HG02938 (cell line): ENCODE data around the gene ERMAP.
"Not testable (repeated sequence)": the region's sequence is repeated elsewhere in the genome, so short reads cannot be mapped to it uniquely, and the experiment has no call there.

ENCODE experiments used
- ATAC-seq: cut with Tn5 transposase; IDR thresholded peaks from one replicate; pipeline ENCODE4 v1.9.1; 2021; ENCODE audit warnings: mild to moderate bottlenecking, moderate library complexity; ENCODE audit not compliant: unreplicated experiment

ERMAP gene

DNA sequence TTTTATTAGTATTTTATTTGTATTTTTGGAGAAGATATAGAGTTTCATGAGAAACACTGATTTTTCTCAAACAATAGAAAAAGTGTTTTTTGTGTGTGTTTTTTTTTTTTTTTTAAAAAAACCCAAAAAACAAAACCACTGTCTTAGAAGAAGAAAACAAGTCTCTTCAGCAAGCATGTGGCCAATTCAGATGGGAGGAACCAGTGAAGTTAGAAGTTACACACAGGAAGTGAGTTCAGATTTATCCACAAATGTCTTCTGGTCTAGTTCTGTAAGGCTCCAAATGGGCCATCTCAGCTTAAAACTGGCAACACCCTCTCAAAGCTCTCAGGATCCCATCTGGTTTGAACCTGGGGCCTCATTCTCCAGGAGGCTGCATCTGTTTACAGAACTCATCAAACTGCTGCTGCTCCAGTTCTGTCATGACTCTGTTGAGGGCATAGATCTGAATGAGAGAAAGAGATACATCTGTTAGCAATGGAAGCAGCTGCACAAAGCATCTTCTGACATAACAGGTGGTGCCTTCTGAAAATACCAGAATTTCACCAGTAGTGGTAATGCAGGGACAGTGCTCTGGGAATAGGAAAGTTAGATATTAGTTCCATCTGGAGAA is 9.8 kb upstream of the ERMAP start:
- ATAC-seq = no peak

DNA sequence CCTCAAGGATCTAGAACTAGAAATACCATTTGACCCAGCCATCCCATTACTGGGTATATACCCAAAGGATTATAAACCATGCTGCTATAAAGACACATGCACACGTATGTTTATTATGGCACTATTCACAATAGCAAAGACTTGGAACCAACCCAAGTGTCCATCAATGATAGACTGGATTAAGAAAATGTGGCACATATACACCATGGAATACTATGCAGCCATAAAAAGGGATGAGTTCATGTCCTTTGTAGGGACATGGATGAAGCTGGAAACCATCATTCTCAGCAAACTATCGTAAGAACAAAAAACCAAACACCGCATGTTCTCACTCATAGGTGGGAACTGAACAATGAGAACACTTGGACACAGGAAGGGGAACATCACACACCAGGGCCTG is 2.1 kb upstream of the ERMAP start:
- ATAC-seq = not testable (repeated sequence)

DNA sequence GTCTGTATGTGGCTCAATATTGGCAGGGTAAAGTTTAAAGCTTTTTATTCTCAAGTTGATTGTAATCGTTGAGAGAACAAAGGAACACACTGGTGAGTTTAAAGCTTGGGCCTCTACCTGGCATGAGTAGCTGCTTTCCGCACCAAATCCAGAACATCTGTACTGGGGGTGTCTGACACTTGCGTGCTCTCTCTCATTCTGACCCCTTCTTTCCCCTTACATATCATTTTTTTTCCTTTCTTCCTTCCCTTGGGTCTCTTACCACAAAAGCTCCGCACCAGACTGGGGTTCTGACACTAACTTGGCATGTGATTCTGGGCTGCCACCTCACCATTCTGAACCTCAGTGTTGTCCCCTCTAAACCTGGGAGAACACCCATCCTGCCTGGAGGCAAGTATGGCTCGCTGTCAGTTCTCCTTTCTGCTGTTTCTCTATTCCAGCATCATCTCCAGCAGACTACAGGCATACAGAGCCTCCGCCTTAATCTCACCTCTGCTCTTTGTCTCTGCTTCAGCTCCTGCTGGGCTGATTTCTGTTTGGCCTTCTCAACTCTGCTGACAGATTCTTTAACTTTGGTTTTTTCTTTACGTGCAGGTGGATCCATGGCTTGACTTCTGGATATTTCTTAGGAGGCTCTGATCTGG is 859 bp upstream of the ERMAP start:
- ATAC-seq = no peak

DNA sequence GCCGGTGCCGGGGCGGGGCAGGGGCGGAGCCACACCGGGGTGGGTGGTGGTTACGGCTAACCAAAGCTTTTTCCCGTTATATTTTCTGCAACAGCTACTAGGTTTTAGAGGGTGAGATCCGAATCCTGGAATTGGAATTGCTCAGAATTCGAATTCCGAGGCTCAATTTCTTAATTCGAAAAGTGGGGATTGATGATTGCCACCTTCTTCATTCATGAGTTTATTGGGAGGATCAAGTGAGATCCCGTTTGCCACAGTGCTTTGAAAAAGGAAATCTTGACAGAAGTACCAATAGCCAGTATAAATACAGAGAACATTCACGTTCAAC is 482 bp downstream of the ERMAP start:
- ATAC-seq = no peak

DNA sequence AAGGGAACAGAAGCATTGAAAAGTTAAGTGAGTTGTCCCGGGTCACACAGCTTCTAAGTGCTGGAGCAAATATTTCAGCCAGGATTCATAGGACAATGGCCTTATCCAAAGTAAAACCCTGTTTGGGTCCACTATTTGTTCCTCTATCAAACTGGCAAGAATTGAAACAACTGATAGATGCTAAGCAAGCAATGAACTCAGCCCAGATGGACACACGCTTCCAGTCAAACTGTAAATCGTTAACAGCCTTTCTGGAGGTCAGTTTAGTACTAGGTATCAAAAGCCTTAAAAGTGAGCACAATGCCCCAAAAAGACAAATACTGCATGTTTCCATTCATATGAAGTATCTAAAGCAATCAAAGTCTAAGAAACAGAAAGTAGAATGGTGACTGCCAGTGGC is 1.1 kb downstream of the ERMAP start:
- no peak for ATAC-seq

DNA sequence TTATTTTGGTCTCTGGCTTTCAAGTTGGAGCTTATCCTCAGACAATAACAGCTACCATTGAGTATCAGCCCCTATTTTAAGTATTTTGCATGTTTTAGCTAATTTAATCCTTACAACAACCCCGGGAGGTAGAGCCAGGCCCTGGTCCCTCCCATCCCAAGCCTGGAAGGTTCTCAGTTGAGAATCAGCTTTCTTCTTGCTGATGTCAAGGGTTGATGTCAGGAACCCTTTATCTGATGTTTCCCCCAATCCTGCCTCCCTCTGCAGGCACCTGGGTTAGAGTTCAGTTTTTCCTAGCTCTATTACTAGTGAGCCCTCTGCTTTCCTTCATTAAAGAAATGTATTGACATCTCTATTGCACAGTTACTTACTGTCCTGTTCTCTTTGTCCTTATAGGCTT is 3.9 kb downstream of the ERMAP start:
- no peak for ATAC-seq

DNA sequence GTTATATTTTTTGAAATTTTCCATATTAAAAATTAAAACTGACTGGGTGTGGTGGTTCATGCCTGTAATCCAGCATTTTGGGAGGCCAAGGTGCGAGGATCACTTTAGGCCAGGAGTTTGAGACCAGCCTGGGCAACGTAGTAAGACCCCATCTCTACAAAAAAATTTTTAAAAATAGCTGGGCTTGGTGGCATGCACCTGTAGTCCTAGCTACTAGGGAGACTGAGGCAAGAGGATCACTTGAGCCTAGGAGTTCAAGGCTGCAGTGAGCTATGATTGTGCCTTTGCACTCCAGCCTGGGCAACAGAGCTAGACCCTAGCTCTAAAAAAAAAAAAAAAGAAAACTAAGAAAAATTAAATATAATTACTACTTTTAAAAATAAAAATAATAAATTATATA is 4.8 kb downstream of the ERMAP start:
- no peak for ATAC-seq

DNA sequence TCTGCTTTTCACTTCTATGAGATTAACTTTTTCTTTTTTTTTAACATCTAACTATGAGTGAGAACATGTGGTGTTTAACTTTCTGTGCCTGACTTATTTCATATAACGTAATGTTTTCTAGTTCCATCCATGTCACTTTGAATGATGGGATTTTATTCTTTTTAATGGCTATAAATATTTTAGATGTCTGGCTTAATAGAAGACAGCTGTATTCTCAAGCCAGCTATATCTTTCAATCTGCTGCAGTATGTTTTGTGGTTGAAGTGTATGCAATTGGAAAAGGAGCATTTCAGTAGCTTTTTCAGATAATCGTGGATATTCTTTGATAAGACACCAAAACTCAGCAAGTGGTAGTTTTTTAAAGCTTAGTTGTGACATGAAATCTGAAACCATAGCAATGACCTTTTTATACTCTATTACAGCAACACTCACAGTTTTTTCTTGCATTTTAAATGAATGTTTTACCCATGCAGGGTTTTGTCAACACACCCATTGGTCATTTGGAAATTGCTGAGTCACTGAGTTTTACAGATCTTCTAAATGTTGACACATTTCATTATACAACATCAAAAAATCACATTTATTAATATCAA is 6.0 kb downstream of the ERMAP start:
- ATAC-seq = no peak

DNA sequence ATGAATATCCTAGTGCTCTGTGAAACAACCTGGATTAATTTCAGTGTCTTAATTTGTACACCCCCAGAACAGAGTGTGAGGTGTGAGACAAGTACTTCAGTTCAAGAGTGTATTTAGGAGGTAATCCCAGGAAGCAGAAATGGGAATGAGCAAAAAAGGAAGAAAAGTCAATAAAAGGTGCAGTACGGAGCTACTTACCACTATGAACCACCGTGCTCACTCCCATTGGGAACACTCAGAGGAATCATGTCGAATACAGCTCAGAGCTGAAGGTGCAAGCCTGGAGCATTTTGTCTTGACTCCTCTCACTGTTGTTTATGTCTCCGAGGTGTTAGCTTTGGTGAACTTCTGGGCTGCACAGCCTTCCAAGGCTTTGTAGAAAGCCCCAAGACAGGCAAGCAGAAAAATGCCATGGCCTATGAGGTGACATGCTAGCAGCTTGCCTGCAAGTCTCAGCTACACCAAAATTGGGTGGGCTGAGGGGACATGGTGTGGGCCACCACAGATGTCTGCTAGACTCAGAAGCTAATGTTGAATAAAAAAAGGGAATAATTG is 7.6 kb downstream of the ERMAP start:
- ATAC-seq = no peak

DNA sequence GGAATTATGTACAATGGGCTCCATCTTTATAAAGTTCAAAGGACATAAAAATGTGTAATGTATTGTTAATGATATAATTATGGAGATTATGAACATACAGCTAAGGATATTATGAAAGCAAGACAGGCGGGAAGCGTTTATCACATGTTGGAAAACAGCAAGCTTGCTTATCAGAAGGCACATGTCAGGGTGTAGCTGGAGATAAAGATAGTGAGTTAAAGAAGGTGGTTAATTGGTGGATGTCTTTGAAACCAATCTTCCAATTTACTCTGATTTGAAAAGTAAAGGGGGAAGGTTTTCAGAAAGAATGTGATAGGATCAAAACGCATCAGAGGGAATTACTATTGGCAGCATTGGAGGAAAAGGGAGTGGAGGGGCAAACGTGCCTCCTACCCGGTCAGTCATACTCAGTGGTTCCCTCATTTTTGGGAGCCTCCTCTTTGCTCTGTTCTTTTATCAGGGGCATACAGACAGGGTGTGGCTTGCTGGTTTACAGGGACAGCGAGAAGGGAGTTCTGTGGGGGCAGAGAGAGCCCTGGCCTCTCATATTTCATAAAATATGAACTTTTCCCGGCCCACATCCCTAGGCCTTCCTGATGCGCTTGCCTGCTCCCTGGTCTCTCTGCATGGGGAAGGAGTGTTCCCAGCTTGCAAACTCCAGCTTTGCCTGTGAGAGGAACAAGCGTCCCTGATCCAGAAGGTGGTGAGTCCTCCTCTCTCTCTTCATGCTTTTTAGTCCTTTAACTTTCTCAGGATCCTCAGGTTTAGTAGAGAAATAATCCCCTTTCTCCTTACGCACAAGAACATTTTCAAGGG is 8.3 kb downstream of the ERMAP start:
- ATAC-seq = no peak

DNA sequence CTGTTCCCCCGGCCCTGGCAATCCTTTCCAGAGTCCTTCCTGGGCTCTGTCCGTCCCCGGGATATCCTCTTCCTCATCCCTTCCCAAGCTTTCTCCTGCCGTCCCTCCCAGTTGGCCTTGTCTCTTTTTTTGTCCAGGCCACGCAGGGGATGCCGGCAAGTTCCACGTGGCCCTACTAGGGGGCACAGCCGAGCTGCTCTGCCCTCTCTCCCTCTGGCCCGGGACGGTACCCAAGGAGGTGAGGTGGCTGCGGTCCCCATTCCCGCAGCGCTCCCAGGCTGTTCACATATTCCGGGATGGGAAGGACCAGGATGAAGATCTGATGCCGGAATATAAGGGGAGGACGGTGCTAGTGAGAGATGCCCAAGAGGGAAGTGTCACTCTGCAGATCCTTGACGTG is 13.7 kb downstream of the ERMAP start:
- ATAC-seq = no peak

DNA sequence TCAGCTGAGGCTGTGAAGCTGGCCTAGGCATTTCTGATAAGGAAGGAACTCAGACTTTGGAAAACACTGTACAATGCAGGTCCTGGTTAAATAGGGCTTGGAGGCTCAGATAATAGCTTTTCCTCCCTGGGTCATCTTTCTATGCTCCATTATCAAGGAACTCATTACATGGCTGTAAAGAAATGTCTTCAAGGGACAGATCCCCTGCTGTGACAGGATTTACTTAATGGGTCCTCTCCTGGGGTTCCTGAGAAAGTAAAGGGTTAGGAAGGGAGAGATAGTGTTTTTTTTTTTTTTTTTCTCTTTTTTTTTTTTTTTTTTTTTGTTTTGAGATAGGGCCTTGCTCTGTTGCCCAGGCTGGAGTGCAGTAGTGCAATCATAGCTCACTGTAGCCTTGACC is 14.4 kb downstream of the ERMAP start:
- no peak for ATAC-seq

DNA sequence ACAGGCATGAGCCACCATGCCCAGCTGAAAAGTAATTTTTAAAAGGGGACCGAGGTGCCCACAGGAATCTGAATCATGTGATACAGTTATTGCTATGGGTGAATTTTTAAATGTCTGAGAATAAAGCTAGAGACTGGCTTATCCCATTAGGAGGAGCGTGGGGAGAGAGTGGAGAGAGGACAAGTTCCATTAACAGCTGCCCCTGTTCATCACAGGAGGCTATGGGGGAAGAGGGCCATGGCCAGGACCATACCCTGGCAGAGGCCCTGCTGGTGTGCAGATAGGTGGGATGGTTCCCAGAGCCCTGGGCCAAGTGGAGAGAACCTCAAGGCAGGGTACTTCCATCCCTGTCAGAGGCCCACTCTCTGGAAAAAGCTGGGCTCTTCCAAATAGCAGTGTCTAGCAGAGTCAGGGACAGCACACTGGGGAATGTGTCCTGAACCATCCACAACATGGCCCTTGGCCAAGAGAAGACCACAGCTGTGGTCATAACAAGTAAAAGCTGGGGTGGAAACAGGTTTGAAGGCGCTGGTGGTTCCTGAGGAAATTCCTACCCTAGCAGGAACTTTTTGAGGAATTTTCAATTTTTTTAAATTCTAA is 15.8 kb downstream of the ERMAP start:
- ATAC-seq = no peak

DNA sequence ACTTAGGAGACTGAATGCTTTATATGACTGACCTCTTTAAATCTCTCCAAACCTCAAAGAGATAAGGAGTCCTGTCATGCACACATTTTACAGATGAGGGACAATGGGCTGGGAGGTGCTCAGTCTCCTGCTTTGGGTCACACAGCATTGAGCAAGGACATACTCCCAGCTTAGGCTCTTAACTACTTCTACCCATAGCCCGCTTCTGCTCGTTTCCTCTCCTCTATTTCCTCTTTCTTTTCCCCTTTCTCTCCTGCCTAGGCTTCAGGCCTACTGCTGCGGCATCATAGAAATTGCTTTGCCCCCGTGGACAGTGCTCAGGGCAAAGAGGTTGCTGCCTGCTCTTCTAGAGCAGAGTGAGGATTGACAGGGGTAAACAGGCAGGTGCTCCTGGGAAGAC is 17.1 kb downstream of the ERMAP start:
- no peak for ATAC-seq

DNA sequence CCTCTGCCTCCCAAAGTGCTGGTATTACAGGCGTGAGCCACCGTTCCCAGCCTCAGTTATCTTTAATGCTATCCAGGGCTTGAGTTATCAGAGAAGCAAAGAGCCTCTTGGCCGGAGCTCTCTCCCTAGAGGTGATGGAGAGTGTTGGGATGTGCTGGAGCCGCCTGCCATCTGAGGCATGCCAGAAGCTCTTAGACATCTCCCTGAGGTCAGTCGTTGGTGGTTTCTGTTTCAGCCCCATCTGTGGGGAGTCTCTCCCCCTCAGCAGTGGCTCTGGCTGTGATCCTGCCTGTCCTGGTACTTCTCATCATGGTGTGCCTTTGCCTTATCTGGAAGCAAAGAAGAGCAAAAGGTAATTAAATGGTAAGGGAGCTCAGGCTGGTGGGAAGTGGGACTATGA is 17.9 kb downstream of the ERMAP start:
- no peak for ATAC-seq

DNA sequence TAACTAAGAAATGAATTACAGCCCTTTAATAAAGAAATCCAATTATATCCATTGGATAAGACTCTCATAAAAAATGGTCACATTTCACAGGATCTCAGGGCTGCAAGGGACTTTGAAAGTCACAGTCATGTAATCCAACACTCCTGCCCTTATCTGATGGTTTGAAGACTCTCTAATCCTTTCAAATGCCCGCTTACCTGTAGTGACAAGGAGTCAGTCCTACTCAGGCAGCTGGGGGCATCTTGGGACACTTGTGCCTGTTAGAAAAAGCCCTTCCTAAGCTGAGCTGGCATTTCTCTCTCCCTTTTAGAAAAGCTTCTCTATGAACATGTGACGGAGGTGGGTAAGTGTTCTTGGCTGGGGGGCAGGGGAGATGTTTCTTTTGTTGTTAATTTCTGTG is 18.5 kb downstream of the ERMAP start:
- no peak for ATAC-seq

DNA sequence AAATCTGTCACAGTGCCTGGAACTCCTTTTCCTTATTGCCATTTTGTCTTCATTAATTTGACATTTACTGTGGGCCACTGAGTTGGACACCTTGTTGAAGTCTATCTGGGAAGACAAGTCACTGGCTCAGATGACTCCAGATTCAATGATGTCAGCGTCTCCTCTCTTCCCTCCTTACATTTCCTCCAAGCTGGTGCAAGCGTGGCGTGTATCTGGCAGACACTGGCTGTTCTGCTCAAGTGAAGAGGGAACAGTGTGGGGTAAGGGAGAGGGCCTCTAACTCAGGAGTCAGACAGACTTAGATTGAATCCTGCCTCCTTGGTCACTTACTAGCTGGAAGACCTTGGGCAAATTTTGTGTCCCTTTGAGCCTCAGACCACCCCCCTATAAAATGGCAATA is 20.8 kb downstream of the ERMAP start:
- no peak for ATAC-seq

DNA sequence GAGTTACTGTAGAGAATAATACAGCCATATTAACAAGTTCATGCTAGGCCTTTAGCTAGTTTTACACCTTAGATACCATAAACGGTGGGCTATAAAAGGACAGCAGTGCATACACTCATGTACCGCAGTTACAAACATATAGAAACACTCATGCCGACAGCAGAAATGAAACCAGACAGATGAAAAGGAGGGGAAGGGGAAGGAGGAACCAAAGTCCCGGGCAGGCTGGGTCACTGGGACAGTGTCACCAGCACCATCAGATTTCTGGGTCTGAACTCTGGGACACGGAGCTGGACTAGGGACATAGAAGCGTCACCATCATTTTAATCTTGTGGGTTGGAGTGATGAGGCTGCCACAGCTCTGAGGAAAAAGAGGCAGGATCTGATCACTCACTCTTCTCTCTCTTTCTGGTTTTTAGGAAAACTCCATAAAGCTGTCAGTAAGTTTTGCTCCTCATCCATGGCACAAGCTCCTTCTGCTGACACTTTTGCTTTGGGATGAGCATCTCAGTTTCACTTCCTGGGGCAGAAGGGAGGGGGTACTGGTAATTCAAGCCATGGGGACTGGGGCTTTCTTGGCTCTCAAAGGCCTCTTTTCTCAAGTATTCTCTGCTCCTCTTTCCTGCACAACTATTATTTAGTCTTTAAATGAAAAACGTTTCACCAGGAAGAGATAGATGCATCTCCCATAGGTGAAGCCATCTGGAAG is 21.7 kb downstream of the ERMAP start:
- no peak for ATAC-seq

DNA sequence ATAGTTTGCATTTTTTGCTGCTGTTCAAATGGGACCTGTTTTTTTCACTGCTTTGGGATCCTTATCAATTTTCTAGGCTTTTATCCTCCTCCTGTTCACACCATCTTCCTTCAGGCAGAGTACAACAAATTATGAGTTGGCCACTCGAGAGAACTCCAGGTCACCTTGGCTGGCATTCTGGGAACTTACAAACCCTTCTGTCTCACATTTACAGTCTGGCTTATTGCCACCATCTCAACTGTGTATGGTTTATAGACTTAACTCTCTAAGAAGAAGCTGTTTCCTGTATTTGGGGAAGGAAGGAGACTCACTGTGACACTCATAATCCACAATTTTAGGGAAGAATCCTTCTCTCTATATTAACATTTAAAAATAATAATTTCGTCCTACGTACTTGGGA is 24.1 kb downstream of the ERMAP start:
- ATAC-seq = no peak

DNA sequence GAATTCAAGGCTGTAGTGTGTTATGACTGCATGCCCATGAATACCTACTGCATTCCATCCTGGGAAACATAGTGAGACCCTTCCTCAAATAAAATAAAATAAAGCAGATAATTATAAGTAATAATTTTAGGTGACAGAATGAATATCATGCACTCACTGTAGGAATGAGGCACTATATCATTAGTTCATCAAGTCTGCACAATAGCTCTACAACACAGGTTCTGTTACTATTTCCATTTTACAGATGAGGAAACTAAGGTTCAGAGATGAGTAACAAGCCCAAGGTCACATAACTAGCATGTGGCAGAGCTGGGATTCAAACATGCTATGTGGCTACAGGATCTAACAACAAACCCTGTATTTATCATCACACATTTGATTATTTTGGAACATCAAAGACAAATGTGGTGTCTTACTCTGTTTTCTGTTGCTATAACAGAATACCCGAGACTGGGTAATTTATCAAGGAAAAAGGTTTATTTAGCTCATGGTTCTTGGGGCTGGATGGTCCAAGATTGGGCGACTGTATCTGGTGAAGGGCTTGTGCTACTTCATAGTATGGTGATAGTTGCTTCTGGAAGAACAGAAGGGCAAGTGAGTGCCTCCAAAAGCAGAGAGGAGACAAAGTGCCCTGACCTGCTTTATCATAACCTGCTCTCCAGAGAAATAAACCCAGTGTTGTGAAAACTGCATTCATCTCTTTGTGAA is 24.7 kb downstream of the ERMAP start:
- ATAC-seq = no peak
